Prostate gland (tissue), 2 donors: ENCODE data around the gene DNMT3A.

Experiments
- CTCF ChIP-seq, 4 experiments: fragments of 200-600 bp in 2 of 4; fragments of 450-650 bp in 2 of 4; sonication (generic) in 2 of 4; IDR thresholded peaks; 1 replicate in 3 of 4; 2 replicates in 1 of 4; pipeline ENCODE4 v1.5.1; 2016 to 2019; ENCODE audit warnings: antibody characterized with exemption in 4 of 4, mild to moderate bottlenecking in 2 of 4, moderate library complexity in 2 of 4
- POLR2AphosphoS5 ChIP-seq: sonication (generic); formaldehyde crosslinking; IDR thresholded peaks from one replicate; pipeline ENCODE4 v1.6.1; 2017; ENCODE audit warnings: antibody characterized with exemption

DNA sequence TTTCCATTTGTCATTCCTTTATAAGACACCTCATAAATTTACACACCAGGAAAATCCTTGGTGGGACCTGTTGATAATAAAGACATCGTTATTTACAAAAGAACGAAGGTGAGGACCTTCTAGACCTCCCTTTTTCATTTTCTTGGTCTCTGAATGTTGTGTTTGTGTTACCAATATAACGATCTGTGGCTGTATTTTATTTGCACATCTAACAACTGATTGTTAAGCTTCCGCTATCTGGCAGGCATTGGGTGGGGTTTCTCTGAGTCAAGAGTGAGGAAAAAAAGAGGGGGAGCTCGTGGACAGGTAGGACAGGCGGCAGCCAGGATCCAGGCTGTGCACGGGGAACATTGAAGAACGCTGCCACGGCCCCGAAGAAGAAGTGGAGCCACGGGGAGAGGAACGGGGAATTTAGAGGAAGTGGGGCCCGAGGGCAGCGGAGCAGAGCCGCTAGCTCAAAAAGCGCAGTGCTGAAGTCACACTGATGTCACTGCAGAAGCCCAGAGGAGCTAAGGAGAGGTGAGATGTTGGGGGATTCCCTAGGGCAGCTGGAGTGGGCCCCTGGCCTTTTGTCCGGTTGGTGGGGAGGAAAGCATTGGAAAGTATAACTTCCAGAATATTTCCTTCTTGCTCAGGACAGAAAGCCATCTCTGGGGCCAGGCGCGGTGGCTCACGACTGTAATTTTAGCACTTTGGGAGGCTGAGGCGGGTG is 20.9 kb upstream of the DNMT3A start:
- TF ChIP-seq CTCF (IDR thresholded peaks at IDR 0.05) (no peak), POLR2AphosphoS5 (no peak)
